GM21717 (cell line): ENCODE data around the gene POU5F2.

Experiments
- ATAC-seq: cut with Tn5 transposase; IDR thresholded peaks from one replicate; pipeline ENCODE4 v1.9.1; 2021; ENCODE audit warnings: mild to moderate bottlenecking, moderate library complexity; ENCODE audit not compliant: unreplicated experiment

The POU5F2 gene

GRCh38 chr5:93741136-93741811 is at the start of gene POU5F2:
POU5F2 (minus strand) TSS chr5:93741600; CDS start chr5:93741563, 37 bp downstream.
- no peak for ATAC-seq

GRCh38 chr5:93790401-93790800 is 49.0 kb upstream of the POU5F2 start:
- no peak for ATAC-seq

- no peak for ATAC-seq
Measured at GRCh38 chr5:93789173-93790067, 48.0 kb upstream of the POU5F2 start.

- ATAC-seq, result no peak
Measured at GRCh38 chr5:93787598-93787997, 46.2 kb upstream of the POU5F2 start.

GRCh38 chr5:93785475-93785874 is 44.1 kb upstream of the POU5F2 start:
- no peak for ATAC-seq

DNA sequence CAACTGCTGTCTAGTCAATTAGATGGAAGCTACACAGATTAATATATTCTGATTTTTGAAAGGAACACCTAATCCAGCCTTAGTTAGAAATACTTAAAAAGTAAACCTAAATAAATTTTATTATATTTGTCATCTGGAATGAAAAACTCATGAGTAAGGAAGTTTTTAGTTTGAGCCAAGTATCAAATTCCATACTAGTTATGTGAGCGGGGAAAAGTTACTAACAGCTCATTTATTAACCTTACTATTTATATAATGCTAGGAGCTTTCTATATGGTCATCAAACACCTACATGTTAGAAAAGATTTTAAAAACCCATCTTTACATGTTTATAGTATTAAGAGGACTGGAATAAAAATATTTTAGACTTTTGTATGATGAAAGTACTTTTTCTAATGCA is 41.6 kb upstream of the POU5F2 start:
- no peak for ATAC-seq

DNA sequence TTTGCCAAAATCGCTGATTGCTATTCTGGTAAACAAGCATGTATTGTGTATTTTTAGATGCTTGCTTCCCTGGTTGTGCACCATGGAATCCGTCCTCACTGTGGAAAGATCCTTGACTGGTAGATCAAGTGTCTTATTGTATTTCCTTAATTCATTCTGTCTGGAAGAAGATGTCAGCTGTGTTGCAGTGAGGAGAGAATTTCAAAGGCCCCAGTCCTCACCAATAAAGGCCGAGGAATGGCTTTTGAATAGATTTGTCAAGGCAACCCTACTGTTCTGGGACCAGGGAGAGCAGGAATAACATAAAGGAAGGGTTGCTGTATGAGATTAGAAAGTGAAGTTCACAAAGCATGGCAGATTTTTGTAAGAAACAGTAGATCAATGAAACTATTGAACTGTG is 36.2 kb upstream of the POU5F2 start:
- ATAC-seq, result no peak

- ATAC-seq, result no peak
Measured at GRCh38 chr5:93756372-93756771, 15.0 kb upstream of the POU5F2 start.

DNA sequence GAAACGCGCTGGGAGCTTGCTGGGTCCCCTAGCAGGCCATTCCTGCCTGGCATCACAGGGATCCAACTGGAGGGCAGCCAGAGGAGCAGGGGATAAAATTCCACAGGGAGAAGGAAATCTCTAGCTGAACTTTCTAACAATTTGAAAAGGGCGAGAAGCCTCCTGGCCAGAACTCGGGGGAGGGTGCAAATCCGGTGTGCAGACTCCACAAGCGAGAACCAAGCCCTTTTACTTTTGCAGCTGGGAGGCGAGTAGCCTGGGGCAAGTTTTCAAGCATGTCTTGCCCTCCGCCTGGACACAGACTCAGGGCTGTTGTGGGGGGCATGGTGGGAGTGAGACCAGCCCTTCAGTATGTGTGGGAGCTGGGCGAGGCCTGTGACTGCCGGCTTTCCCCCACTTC is 14.3 kb upstream of the POU5F2 start:
- ATAC-seq, result no peak

- ATAC-seq, result no peak
Measured at GRCh38 chr5:93748875-93749397, 7.5 kb upstream of the POU5F2 start.

DNA sequence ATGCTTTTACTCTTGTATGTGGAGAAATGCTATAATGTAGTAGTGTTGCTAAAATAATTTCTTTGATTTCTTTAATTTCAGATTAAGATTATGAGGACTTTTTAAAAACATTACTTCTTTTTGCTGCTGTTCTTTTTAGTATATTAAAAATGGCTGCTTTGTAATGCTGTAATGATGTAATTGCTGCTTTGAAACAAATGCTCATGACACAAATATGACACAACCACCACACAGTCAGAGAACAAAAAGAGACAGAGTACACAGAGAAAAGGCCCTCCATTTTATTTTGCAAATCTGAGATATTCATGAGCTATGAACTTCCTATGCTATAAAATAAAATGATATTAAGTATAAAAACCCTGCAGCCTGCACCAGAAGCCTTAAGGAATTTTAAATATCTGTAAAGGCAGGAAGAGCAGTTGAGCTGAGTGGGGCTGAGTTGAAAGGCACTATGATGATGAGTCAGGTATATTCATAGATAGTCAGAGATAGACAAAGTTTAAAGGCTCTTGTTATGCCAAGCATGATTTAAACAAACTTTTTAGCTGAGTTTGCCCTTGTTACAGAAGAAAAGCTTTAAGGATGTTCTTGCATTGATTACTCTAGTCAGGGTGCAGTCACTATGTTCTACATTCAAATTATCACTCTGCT is 5.1 kb upstream of the POU5F2 start:
- ATAC-seq, result no peak

GRCh38 chr5:93736284-93736683 is 5.1 kb downstream of the POU5F2 start:
- no peak for ATAC-seq

- ATAC-seq, result no peak
Measured at GRCh38 chr5:93735378-93735777, 6.0 kb downstream of the POU5F2 start.

DNA sequence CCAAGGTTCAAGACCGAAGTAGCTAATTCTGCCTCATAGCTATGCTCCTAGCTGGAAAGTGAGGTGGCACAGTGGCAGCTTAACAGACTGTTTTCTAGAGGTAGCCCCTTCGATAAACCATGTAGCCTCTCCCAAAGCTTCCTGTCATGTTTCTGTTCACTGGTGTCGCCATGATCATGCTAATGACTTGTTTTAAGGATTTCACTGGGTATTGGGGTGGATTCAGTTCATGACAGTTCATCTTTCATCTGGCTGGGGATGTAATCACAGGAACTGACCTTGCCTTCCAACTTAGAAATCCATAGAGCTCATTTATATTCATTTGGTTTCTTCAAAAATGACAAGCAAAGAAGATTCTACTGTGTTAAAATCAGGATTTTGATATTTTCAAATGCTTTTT is 9.4 kb downstream of the POU5F2 start:
- no peak for ATAC-seq

GRCh38 chr5:93726595-93726994 is 14.8 kb downstream of the POU5F2 start:
- ATAC-seq, result no peak

- no peak for ATAC-seq
Measured at GRCh38 chr5:93724791-93725190, 16.6 kb downstream of the POU5F2 start.

DNA sequence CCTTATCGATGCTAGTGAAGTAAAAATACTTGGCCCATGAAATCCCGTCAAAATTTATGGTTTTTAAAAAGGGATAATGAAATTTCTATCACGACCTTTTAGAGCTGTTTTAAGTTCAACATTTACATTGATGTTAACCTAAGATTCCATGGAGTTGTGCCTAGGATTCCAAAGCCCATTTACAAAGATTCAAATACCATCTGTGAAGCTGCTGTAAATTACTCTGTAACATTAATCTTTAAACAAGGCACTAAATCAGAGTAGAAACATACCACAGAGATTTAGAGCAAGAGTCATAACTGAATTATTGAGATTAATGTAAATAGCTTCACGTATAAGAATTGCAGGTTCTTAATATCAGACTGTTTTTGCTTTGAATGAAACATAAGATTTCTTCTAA is 17.7 kb downstream of the POU5F2 start:
- no peak for ATAC-seq

DNA sequence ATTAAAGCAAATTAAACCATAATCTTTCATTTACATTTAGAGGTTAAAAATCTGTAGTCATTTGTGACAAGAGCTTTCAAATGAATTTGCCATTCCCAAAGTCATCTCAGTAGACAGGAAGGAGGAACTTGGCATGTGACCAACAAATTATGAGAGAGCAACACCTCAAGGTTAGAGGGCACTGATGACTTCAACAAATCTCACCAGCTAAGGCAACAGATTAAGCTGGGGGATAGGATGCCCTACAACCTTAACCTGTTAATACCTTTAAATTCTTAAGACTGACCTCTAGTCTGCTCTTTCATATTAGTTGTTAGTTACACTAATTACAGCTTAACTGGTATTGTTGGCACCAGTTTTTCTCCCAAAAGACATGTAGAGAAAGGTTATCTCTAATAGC is 18.4 kb downstream of the POU5F2 start:
- no peak for ATAC-seq

DNA sequence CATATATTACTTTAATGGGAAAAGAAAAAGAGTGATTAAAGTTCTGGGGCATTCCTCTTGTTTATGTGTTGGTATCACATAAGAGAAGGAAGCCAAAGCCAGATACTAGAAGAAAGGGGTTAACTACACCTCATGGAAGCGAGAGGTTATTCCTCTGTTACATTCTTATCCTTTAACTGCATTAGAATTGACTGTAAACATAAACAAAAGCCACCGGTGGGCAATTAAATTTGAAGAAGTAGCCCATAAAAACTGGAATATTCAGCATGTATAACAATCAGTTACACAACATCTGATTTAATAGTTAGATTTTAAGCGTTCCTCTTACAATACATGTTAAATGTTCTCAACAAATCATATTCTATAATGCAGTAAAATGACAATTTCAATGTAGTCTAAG is 18.8 kb downstream of the POU5F2 start:
- ATAC-seq, result no peak

DNA sequence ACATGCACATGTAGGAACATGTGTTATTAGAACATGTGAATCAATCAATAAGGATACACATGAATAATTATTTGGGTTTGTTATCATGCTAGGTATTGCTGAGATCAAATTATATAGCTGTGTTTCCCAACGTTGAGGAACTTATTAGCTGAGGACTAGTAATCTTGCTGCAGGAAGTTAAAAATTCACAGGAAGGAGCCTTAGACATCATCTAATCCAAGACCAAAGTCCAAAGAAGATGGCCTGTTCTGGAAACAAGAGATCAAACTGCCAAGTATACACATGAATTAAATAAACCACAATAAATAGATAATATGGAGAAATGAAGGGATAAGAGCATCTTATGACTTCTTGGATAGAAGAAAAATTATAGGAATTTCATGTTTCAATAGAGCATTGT is 19.9 kb downstream of the POU5F2 start:
- ATAC-seq, result no peak

GRCh38 chr5:93721071-93721470 is 20.3 kb downstream of the POU5F2 start:
- ATAC-seq, result no peak

DNA sequence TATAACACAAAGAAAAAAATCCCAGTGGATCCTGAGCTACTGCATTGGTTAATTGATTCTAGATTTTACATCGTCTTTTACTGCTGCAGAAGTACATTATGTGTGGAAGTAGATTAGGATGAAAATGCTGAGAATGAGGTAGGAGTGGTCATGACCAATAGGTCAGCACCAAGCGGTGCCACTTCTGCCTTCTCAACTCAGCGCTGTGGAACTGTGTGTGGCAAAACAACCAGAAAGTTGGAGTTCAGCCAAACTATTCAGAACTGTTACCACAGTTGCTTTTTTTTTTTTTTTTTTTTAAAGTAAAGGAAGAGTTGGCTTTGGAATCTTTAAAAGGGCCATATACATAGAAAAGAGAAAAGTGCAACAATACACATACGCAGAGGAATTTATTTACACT is 24.2 kb downstream of the POU5F2 start:
- ATAC-seq, result no peak
